Motor neuron (in vitro differentiated cells): ENCODE results near the gene SPOCD1. TPM values are rescaled to one million over a fixed set of nuclear protein-coding genes. Genes with fewer than 3 reads are reported as not detected.
A peak's percentile ranks its signal among the peaks of the same experiment; 100 is the strongest.

ENCODE experiments used
- ATAC-seq, 8 experiments: fragments of 200-7000 bp; cut with Tn5 transposase; replicated peaks in 6 of 8; 2 replicates each; pipeline ENCODE4 v1.8.0; 2021; ENCODE audit warnings: mild to moderate bottlenecking in 8 of 8, moderate library complexity in 8 of 8
- H3K27ac ChIP-seq, 2 donors: fragments of 250-450 bp; sonication (Bioruptor Pico); 2 replicates each; pipeline ENCODE4 v1.9.0; 2021; ENCODE audit warnings: antibody characterized with exemption in 2 of 2, mild to moderate bottlenecking in 2 of 2, moderate library complexity in 1 of 2
- H3K4me1 ChIP-seq, 2 donors: fragments of 250-450 bp; sonication (Bioruptor Pico); replicated peaks in 1 of 2; 2 replicates each; pipeline ENCODE4 v1.6.1; 2021; ENCODE audit warnings: antibody characterized with exemption in 2 of 2, mild to moderate bottlenecking in 2 of 2, moderate library complexity in 1 of 2
- H3K4me3 ChIP-seq, 5 donors: fragments of 250-450 bp; sonication (Bioruptor Pico); 2 replicates each; pipeline ENCODE4 v1.9.0; 2021; ENCODE audit warnings: antibody characterized with exemption in 5 of 5, mild to moderate bottlenecking in 5 of 5, moderate library complexity in 4 of 5
- WGBS, 10 experiments: fragments of 450-650 bp; shearing (Covaris generic); methylation state at CpG; one replicate each; pipeline ENCODE4 v1.0.0; 2022; 5-methylcytosine and 5-hydroxymethylcytosine counted together
- in situ Hi-C, 9 experiments: fragments of 400-800 bp; cut with MboI; loops; one replicate each; pipeline ENCODE4 v1.15.0; 2021; ENCODE audit warnings: low sequenced_read_pairs in 9 of 9, low pct_unique_long_range_greater_than_20kb in 2 of 9; ENCODE audit not compliant: unreplicated experiment in 9 of 9
- total RNA-seq, 8 experiments: library from RNA; unstranded; fragments of 300-600 nt; gene quantifications; 2 replicates each; pipeline versions ENCODE4 v1.2.3 to v1.2.4, GENCODE V29; 2022

SPOCD1 gene
- total RNA-seq, 8 experiments from 2014 or later = 0.05 to 4.0 (median 0.65) TPM

DNA sequence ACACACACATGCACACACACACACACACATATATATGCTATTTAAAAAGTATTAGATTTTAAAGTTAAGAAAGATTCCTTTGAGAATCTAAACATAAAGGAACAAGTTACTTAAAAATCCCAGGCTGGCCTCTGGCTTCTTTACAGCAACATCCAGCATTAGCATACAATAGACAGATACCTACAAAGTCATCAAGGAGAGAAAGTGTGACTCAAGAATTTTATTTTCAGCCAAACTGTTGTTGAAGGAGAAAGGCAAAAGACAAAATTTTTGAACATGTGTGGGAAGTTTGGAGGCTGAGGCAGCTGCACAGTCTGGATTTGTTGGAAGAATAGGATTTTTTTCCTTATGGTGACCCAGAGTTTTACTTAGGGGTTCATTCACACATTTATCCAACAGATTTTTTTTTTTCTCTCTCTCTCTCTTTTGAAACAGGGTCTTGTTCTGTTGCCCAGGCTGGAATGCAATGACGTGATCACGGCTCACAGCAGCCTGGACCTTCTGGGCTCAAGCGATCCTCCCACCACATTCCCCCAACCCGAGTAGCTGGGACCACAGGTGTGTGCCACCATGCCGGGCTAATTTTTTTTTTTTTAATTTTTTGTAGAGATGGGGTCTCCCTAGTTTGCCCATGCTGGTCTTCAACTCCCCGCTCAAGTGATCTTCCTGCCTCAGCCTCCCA, 24.0 kb upstream of the SPOCD1 start:
- in situ Hi-C loops = no loop called here

DNA sequence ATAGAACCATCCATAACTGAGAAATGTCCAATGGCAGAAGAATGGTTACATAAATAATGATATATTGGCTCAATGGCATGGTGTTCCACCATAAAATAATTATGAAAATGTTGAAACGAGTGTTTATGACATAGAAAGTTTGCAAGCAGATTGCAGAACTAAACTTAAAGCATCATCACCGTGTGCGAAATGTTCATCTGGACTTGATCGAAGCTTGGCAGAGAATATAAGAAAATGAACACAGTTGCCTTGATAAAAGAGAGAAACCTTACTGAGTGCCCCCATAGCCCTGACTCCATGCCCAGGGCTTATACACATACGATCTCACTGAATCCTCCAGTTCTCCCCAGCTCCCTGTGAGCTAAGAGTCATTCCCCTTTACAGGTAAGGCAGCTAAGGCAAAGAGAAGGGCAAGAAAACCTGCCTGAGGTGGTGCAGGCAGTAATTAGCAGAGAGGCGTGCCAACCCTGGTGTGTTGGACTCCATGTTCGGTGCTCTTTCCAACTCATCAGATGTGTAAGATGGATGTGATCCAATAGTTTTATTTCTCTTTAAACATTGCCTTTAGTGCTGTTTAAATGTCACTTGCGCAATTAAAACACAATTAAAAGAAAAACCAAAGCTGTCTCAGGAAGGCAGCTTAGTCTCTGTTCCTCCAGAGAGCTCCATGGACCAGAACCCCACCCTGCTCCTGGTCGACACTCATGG, 21.8 kb upstream of the SPOCD1 start:
- H3K27ac ChIP-seq = no peak overlapping the region
- peaks cover 9% of the 10 kb centered on the region in 2 donors for H3K4me1 ChIP-seq
- no peak overlapping the region for H3K4me3 ChIP-seq
- in situ Hi-C loops = no loop called here
- ATAC-seq = no peak
- WGBS, 10 experiments = 4 to 100% (median 84%) methylated on average over 1 to 9 of the region's 9 CpGs

More for the DNA sequence above, 24.0 kb upstream of the SPOCD1 start:
- no peak for ATAC-seq
- 64 to 100% (median 91%) methylated on average over 1 to 6 of the region's 6 CpGs; no CpG with 5 or more reads in 2 of the 10 experiments for WGBS, 10 experiments
- Histone ChIP-seq H3K27ac (no peak overlapping the region), H3K4me1 (no peaks in the 10 kb centered on the region), H3K4me3 (no peak overlapping the region)

DNA sequence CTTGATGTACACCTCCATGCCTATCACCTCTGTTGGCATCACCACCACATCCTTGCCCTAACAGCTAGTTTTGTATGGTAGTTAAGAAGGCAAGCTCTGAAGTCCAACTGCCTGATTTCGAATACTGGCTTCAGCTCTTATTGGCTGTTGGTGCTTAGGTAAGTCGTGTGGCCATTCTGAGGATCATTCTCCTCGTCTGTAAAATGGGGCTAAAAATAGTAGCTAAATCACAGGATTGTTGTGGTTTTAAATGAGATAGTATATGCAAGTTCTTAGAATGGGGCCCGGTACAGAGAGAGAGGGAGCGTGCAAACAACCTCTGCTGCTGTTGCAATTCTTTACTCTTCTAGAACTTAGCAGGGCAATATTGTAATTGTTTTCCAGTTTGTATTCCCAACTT, 20.8 kb upstream of the SPOCD1 start:
- no peak for ATAC-seq
- in situ Hi-C loops = no loop called here
- WGBS, 10 experiments = 10 to 100% (median 70%) methylated on average over 1 to 5 of the region's 5 CpGs; no CpG with 5 or more reads in 1 of the 10 experiments

GRCh38 chr1:31835415-31835814, 19.6 kb upstream of the SPOCD1 start:
- WGBS, 10 experiments = 37 to 88% (median 63%) methylated on average over 1 to 3 of the region's 3 CpGs; no CpG with 5 or more reads in 2 of the 10 experiments
- no peak overlapping the region for H3K27ac ChIP-seq
- peaks cover 22% of the 10 kb centered on the region in 2 donors for H3K4me1 ChIP-seq
- no peak overlapping the region for H3K4me3 ChIP-seq
- ATAC-seq = no peak
- in situ Hi-C loops = no loop called here

More for the DNA sequence above, 20.8 kb upstream of the SPOCD1 start:
- no peak overlapping the region for H3K27ac ChIP-seq
- peaks cover 19% of the 10 kb centered on the region in 2 donors for H3K4me1 ChIP-seq
- no peak overlapping the region for H3K4me3 ChIP-seq

DNA sequence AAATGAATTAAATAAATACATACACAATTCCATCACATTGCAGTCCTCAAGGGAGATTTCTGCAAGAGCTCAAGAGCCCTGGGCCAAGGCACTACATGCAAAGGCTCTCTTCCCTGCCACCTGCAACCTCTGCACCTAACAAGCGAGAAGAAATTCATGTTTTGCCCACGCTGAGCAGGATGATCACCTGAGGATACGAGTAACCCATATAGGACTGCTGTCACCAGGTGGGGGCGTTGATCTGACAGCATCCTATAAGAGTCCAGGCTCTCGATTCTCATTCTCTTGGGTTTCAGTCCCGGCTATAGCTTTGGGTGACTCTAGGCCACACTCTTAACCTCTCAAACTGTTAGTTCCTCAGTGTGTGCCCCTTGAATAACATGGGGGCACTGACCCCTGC, 18.7 kb upstream of the SPOCD1 start:
- in situ Hi-C loops = no loop called here

GRCh38 chr1:31831397-31832378, 15.9 kb upstream of the SPOCD1 start:
- peak overlapping the region; percentile 3 to 14 for H3K27ac ChIP-seq
- in situ Hi-C loops = no loop called here
- WGBS, 10 experiments = 59 to 98% (median 74%) methylated on average over 3 to 9 of the region's 9 CpGs; no CpG with 5 or more reads in 2 of the 10 experiments
- peak in 5 of 8 experiments; percentile 35 to 54 (median 41) for ATAC-seq
- no peak overlapping the region for H3K4me3 ChIP-seq
- H3K4me1 ChIP-seq = peaks cover 22% of the 10 kb centered on the region in 2 donors

More for the DNA sequence above, 18.7 kb upstream of the SPOCD1 start:
- 50 to 90% (median 60%) methylated on average over 1 to 6 of the region's 6 CpGs; no CpG with 5 or more reads in 2 of the 10 experiments for WGBS, 10 experiments
- H3K4me3 ChIP-seq = no peak overlapping the region
- ATAC-seq = no peak
- no peak overlapping the region for H3K27ac ChIP-seq
- H3K4me1 ChIP-seq = peaks cover 22% of the 10 kb centered on the region in 2 donors

- in situ Hi-C loops = no loop called here
- H3K4me3 ChIP-seq = no peak overlapping the region
- H3K4me1 ChIP-seq = peaks cover 22% of the 10 kb centered on the region in 2 donors
- H3K27ac ChIP-seq = no peak overlapping the region
- WGBS, 10 experiments = 75 to 100% (median 90%) methylated on average over 1 to 7 of the region's 8 CpGs; no CpG with 5 or more reads in 3 of the 10 experiments
- ATAC-seq = no peak
These were observed 14.7 kb upstream of the SPOCD1 start for GRCh38 chr1:31830511-31830910.

GRCh38 chr1:31830065-31830464, 14.2 kb upstream of the SPOCD1 start:
- in situ Hi-C loops = no loop called here
- Histone ChIP-seq H3K27ac (no peak overlapping the region), H3K4me1 (peaks cover 22% of the 10 kb centered on the region in 2 donors), H3K4me3 (no peak overlapping the region)
- 64 to 81% (median 75%) methylated on average over 1 to 6 of the region's 10 CpGs; no CpG with 5 or more reads in 4 of the 10 experiments for WGBS, 10 experiments
- peak in 1 of 8 experiments; percentile 64 for ATAC-seq

GRCh38 chr1:31828926-31829690, 13.3 kb upstream of the SPOCD1 start:
- ATAC-seq = no peak
- H3K4me3 ChIP-seq = no peak overlapping the region
- WGBS, 10 experiments = 20 to 92% (median 79%) methylated on average over 1 to 13 of the region's 15 CpGs; no CpG with 5 or more reads in 2 of the 10 experiments
- H3K27ac ChIP-seq = no peak overlapping the region
- H3K4me1 ChIP-seq = peaks cover 22% of the 10 kb centered on the region in 2 donors
- in situ Hi-C loops = no loop called here

DNA sequence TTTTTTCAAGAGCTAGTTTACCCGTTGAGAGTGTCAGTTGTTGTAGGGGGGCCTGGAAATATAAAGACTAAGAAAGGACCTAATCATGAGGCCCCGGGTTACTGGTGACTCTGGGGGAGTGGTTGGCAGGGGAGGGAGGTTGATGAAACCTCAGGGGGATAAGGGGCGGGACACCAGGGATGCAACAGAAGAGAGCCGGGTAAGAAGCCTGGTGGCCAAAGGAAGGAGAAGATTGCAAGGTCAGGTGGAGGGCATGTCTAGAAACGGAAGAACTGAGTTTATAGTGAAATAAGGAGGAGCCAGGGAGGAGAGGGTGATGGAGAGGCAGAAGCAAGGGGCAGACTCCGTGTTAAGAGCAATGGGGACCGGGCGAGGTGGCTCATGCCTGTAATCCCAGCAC, 12.5 kb upstream of the SPOCD1 start:
- peaks cover 19% of the 10 kb centered on the region in 2 donors for H3K4me1 ChIP-seq
- in situ Hi-C loops = no loop called here
- WGBS, 10 experiments = 40 to 100% (median 85%) methylated on average over 1 to 5 of the region's 8 CpGs; no CpG with 5 or more reads in 4 of the 10 experiments
- H3K4me3 ChIP-seq = no peak overlapping the region
- H3K27ac ChIP-seq = no peak overlapping the region
- ATAC-seq = no peak

GRCh38 chr1:31823780-31824179, 8.0 kb upstream of the SPOCD1 start:
- ATAC-seq = no peak
- H3K27ac ChIP-seq = no peak overlapping the region
- 85 to 100% (median 96%) methylated on average over 3 to 4 of the region's 4 CpGs; no CpG with 5 or more reads in 3 of the 10 experiments for WGBS, 10 experiments
- no peaks in the 10 kb centered on the region for H3K4me1 ChIP-seq
- H3K4me3 ChIP-seq = no peak overlapping the region
- in situ Hi-C loops = loop anchor here in 1 of 9 experiments (25.0 kb wide), 1 partner anchor 139 kb away; no protein-coding TSS in a partner anchor

- Histone ChIP-seq H3K4me3 (no peak overlapping the region), H3K4me1 (no peaks in the 10 kb centered on the region), H3K27ac (no peak overlapping the region)
- ATAC-seq = peak in 1 of 8 experiments; percentile 25
- WGBS, 10 experiments = 33 to 100% (median 90%) methylated on average over 1 to 3 of the region's 3 CpGs; no CpG with 5 or more reads in 5 of the 10 experiments
- in situ Hi-C loops = loop anchor here in 1 of 9 experiments (25.0 kb wide), 1 partner anchor 140 kb away; no protein-coding TSS in a partner anchor
These were observed 6.9 kb upstream of the SPOCD1 start for GRCh38 chr1:31822766-31823165.
